CD4-positive, alpha-beta T cell treated with Interleukin-17A for 1 hour (primary cell): ENCODE measurements around the gene MAGI2.
"Not testable (repeated sequence)": the region's sequence is repeated elsewhere in the genome, so short reads cannot be mapped to it uniquely, and the experiment has no call there.

Source experiments
- DNase-seq: peaks from one replicate; pipeline ENCODE4 v3.0.0-alpha.2; 2020

Gene MAGI2

DNA sequence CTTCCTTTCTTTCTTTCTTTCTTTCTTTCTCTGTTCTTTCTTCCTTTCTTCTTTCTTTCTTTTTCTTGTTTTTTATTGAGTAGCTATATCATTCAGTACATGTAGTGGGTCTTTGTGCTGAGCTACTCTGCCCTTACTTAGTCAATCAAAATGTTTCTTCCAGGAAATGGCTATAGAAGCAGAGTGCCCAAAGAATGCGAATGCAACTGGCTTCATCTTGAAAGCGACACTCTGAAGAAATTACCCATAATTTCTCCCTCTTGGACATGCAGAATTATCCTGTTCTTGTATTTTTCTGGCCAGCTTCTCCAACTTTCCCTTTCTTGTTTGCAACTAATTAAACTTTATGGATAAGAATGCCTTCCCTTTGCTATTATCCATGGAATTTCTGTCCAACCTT is 441.5 kb downstream of the MAGI2 start:
- DNase-seq: no peak

DNA sequence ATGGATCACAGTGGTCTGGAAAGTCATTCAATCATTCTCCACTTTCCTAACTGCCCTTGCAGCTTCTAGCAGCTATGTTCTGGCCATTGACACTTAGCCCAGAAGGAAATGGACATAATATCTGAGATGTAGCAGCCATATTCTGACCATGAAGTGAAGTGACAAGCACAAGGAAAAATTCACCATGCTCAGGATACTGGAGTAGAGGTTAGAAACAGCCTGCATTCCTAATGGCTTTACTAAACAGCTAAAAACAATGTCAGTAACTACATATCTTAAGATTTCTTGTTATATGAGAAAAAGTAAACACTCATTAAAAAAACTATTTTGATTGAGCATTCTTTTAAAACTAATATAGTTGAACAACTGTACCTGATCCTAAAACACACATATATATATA is 443.8 kb downstream of the MAGI2 start:
- no peak for DNase-seq

DNA sequence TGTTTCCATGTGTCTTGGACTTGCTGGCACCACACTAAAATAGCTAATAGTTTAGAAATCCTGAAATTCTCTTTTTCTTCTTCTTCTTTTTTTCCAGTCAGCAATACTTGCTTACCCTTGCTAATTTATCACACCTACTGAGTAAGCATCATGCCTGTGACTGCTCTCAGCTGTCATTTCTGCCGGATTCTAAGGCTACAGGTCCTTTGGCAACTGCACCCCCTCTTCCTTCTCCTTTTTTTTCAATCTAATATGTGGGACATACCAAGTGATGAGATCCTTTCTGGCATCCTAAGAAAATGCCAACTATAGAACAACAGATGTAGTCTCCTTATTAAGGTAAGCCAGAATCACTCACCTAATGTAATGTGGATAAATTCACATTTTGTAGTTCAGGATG is 444.7 kb downstream of the MAGI2 start:
- DNase-seq: no peak

DNA sequence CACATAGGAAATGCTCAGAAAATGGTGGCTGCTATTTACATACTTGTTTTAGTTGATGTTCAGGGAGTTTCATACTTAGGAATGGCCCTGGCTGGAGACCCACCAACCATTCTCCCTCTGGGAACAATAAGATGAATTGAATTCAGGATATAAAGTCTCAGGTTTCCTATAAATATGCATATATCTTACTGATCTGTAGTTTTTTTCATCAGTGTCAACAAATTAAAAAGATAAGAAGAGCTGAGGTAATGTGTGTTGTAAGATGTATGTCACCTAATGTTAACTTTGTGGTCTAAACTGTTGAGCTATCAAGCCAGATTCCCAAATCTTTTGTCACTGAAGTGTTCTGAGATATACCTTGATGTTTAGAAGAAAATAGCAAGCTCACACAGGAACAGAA is 457.5 kb downstream of the MAGI2 start:
- no peak for DNase-seq

DNA sequence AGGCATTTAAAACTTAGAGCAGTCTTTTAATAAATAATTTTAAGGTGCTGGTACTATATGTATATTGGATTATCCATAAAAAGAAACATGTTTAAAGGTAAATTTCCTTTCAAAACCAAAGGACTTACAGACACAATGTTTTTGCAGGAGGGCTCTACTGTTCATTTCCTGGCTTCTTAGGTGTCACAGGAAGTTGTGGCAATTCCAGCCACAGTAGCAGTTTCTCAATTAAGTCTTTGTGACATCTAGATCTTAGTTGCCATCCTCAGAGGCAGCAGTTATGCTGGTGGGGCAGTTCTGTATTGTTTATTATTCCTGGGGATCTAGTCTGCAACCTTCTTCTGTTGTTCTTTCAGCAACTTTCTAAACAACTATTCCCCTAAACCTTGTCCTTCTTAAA is 460.1 kb downstream of the MAGI2 start:
- DNase-seq: no peak

DNA sequence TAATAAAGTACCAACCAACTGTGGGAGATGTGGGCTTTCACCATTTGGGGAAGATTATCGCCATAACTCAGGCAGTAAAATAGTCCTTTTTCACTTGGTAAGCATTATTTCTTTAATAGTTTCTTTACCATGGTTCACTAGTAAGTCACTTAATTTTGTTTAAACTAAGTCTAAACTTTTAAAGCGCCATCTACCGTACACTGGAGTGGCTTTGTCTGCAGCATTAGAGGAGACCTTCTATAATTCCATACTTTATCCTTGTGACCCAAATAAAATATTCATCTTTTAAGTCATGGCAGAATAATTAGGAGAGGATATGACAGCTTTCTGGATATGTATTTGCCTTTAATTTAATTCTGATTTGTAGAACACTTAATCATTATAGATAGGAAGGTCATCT is 468.0 kb downstream of the MAGI2 start:
- no peak for DNase-seq

DNA sequence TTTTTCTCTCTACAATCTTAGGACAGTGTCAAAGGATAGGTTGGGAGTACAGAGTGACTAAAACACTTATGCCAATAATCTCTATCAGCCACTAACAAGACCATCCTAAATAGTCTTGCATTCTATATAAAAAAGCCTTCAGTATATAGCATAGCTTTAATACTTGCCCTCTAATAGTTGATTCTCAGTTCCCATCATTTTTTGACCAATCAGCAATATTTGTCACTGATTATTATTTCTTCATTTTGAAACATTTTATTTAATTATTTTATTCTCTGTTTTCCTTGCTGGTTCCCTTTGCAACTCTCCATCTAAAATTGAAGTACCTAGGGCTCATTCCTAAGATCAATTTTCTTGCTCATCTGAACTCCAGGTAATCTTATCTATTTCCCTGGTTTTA is 470.0 kb downstream of the MAGI2 start:
- DNase-seq: no peak

DNA sequence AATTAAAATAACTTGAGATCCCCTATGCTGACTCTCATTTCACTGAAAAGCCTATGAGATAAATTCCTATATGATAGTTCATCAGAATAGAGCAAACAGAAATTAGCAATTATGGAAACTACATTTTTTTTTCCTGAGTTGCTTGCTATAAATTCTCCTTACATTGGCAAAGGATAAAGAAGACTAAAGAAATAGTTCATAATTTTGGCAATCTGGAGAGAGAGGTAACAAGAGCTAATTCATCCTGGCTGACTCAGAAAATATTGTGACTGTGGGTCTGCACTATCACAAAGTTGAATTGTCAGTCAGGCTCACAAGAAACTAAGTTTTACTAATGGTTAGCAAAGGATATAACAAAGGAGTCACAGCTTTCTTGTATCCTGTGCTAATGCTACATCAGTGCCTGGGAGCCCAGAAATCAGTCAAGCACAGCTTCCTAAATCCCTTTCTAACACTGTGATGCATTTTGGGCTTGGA is 483.0 kb downstream of the MAGI2 start:
- no peak for DNase-seq

DNA sequence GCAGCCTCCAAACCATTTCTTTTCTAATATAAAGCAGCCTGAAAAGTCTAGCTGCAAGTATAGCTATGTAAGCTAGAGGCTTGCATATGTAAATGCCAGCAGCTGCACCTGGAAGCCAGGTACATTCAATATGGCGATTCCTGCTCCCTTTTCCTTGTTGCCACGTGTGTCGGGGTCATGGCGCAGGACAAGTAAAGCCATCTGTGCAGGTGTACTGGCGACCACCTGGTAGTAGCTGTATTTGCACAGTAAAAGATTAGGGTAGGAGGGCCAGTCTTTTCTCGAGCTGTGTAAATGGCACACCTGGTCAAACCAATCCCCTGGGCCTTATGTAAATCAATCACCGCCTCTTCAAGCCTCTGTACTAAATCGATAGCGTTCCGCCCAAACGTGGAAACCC is 484.5 kb downstream of the MAGI2 start:
- DNase-seq: no peak

DNA sequence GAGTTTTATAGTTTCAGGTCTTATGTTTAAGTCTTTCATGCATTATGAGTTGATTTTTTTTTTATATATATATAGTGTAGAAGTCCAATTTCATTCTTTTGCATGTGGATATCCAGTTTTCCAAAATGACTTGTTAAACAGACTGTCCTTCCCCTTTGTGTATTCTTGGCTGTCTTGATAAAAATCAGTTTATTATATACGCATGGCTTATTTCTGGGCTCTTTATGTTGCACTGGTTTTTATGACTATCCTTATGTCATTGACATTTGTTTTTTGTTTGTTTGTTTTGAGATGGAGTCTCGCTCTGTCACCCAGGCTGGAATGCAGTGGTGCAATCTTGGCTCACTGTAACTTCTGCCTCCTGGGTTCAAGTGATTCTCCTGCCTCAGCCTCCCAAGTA is 485.9 kb downstream of the MAGI2 start:
- DNase-seq: not testable (repeated sequence)

DNA sequence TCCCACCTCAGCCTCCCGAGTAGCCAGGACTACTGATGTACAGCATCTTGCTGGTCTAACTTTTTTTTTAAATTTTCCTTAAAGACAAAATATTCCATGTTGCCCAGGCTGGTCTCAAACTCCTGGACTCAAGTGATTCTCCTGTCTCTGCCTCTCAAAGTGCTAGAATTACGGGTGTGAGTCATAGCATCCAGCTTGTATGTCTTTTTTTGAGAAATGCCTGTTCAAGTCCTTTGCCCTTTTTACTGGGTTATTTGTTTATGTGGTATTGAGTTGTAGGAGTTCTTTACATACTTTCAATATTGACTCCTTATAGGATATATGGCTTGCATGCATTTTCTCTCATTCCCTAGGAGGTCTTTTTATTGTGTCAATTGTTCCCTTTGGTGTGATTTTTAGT is 486.4 kb downstream of the MAGI2 start:
- no peak for DNase-seq

DNA sequence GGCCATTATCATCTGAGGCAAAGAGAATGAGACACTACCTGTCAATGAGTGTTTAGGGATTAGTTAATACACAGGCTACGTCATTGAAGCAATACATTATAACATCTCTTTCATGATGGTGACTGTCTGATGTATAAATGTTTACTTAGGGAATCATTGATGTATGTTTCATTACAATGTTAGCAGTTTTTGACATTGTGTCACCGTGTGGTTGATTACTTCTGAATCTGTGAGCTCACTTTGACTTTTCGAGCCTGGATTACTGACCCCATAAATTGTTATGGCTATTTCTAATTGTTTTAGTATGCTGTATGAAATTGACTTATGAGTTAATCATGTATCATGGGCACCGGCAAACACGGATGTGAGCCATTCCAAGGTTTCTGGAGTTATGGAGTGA is 494.0 kb downstream of the MAGI2 start:
- no peak for DNase-seq

DNA sequence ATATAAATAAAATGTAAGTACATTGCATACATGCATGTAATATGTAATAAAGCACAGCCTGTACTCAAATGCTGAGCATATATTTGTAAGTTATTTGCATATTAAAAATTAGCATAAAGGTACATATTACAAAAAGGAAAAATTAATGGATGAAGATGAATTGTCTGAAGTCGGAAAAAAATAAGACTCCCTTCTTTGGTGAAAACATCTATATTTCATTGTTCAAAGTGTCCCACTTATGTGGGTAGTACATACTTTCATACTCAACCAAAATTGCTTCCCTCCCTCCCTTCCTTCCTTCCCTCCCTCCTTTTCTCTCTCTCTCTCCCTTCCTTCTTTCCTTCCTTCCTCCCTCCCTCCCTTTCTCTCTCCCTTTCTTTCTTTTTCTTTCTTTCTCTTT is 498.1 kb downstream of the MAGI2 start:
- no peak for DNase-seq

DNA sequence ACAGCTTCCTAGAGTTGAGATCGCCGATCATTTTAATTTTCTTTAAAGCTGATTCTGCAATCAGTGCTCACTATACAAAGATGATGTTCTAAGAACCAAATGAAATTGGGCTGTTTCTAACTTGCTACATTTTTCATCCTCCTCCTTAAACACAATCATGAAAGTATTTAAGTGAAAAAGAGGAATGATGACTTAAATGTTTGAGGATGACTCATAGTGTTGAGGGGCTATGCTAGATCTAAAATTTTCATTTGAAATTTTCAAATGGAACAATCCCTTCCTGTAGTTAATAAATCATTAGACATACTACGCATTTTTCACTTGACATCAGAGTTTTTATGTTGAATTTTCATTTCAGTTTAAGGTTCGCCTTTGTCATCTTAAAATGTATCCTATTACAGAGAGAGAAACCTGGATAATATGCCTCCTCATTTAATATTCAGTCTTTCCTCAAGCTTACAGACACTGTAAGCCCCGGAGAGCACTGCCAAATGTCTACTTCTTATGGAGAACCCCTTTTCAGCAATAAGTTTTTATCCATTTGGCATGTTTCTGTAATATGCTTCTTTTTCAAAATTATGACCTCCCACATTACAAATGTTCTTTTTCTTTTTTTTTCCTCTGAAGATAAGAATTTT is 499.6 kb downstream of the MAGI2 start:
- no peak for DNase-seq

DNA sequence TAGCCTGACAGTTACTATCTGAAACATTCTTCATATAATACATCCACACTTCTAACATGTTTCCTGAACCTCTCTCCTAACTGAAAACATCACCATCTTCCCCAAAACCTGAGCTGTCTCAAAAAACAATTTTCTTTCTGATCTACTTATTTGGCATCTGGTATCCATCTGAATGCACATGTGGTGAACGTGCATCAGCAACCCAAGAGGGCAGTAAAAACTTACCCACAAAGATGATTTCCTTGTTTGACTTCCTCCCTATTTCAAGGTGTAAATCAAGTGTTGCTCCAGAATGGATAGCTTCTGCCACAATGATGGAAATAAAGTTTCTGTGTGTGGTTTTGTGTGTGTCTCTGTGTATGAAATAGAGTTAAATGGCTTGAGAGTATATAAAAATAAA is 500.4 kb downstream of the MAGI2 start:
- no peak for DNase-seq

DNA sequence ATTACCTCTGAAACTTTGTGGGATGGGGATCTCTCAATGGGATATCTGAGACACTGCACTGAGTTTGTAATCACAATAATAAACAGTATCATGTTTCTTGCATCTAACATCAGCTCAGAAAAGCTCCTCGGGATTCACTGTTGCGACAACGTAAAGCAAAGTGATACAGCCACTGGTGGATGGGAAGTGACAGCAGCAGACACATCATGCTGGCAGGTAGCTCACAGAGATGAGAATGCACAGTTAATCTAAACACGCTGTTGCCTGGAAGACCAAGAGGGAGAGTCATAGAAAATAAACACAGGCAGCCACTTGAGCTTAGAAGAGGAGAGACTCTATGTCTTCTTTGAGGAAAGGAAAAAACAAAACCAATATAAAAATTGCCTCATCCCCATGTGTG is 513.8 kb downstream of the MAGI2 start:
- no peak for DNase-seq

DNA sequence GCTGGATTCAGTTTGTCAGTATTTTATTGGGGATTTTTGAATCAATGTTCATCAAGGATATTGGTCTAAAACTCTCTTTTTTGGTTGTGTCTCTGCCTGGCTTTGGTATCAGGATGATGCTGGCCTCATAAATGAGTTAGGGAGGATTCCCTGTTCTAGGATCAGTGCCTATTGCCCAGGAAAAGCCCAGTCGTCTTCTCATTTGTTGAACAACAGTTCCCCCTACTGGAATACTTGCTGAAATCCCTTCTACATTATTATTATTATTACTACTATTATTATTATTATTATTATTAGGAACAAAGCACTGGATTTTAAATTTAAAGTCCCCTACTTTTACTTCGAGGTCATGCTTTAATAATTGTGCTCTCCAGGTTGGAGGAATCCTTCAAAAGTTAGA is 528.9 kb downstream of the MAGI2 start:
- no peak for DNase-seq

DNA sequence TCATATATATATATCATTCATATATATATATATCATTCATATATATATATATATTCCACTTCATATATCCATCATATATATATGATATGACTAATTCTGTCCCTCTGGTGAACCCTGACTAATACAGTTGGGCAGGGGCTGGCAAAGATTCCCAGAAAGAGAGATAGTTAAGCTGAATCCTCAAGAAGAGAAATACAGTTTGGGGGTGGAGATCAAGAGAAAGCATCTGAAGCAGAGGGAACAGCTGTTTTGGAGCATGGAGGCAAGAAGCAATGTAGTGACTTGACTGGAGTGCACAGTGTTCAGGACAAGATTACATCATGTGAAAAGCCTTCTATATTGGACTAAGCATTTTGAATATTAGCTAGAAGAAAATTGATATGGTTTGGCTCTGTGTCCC is 540.7 kb downstream of the MAGI2 start:
- no peak for DNase-seq

DNA sequence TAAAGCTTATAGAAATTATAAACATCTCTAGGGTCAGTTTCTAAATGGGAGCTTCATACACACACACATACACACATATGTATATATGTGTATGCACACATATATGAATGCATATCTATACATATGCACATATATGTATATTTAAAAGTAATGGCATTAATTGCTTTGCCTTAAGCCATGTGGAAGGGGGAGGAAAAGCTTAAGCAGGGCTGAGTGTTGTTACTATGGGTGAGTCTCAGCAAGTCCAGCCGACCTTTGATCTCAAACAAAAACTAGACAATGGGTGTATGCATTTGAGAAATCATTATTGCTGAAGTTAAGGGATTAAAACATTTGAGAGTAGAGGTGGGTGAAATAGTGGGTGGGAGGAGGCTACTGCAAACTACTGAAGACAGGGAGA is 546.7 kb downstream of the MAGI2 start:
- no peak for DNase-seq

DNA sequence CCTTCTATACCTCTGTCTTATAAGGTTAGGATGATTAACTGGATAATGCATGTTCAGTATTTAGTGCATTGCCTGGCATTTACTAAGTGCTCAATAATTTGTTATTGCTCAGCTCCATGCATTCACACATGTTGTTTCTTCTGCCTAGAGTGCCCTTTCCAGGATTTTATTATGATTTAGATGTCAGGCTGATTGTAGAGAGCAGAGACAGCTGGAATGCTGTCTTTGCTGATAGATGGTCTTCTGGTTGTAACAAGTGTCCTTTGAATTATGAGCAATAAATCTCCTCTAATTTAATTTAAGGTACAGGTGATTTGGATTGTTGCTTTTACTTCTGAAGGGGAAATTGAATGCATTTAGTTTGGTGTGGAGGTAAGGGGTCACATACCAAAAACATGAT is 548.0 kb downstream of the MAGI2 start:
- no peak for DNase-seq

DNA sequence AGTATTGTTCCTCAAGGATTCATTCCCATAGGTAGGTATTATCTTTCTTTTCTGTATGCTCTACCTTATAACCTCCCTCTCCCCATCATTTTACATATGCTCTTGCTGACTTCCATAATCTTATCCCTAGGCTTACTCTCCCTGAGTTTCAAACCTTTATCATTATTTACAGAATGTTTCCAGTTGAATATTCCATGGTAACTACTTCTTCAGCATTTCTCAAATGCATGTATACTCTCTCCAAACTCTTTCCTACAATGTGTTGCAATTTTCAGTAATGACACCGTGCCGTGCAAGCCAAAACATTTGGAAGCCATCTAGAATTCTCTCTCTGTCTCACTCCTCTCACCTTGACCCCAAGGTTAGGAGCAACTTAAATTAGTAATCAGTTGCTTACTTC is 548.5 kb downstream of the MAGI2 start:
- no peak for DNase-seq

DNA sequence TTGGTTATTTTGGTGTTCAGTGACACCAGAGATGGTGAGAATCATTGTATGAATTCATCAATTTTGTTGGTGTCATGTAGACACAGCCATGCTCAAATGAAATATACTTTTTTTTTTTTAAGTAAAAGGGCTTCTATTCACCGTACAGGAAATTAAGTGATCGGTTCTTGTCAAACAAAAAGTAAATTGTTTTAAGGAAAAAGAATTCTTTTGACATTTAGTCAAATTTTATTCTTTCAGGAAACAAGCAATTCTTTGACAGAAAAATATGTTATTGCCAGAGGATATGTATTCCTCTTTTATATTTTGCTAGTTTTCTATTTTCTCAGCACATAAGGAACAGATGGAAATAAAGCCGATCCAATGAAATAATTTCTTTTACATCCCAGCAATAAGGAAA is 551.9 kb downstream of the MAGI2 start:
- no peak for DNase-seq

DNA sequence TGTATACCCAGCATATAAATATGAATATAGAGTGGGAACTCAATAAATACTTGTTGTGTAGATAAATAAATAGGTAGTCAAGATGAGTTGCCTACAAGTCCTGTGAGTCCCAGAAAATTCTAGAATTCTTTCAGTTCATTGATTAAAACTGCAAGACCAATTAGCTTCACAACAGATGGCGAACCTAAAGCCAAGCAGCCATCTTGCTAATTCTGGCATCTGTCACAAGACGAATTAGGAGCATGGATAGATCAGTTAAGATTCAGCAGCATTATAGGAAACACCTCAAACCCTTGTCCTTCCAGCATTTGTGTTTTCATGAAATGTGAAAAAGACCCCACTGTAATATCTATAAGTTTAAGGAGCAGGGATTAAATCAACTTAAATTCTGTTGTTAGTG is 552.7 kb downstream of the MAGI2 start:
- DNase-seq: no peak

DNA sequence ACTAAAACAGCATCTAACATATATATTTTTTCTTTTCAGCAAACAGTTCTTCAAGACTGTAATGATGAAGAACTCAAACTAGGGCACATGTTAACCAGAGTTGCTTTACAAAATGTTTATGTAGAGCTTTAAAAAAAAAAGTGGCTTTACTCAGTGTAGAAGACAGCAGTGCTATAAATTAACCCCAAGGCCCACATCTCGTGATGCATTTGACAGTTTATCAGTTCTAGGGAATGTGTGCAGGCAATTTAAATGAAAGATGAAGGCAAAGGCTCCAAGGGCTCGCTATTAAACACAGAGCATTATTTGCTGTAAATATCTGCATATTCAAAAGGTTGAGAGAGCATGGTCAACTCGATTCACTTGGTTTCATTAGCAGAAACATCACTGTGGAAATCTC is 558.1 kb downstream of the MAGI2 start:
- DNase-seq: no peak

DNA sequence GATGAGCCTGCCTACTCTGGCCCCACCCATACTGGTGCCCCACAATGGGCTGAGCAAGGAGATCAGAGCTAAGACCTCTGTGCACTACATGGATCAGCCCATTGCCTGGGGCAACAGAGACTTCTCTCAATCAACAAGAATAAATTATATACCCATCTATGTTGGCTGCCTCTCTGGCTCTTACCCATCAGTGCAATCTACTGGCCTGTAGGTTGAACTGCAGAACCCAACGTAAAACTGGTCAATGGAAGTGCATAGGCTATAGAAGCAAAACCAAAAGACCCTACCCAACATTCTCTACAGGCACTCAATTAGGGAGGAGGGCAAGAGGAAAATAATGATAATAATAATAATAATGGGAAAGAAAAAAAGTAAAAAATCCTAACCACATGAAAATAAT is 574.3 kb downstream of the MAGI2 start:
- no peak for DNase-seq

DNA sequence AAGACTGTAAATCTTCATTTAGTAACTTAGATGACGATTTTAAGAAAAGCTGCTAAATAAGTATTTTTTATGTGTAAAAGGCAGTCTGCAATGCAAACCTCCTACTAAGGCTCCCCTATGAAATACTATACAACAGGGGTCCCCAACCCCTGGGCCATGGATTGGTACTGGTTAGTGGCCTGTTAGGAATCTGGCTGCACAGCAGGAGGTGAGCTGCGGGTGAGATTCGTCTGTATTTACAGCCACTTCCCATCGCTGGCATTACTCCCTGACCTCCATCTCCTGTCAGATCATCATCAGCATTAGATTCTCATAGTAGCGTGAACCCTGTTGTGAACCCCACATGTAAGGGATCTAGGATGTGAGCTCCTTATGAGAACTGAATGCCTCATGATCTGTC is 580.4 kb downstream of the MAGI2 start:
- no peak for DNase-seq
